Activated CD8-positive, alpha-beta T cell treated with anti-CD3 and anti-CD28 coated beads, Interleukin-2, amount 10 ng/mL, durations not matched to agents 7 days and 5 days (primary cell): ENCODE data around the gene SH3TC2. TPM values are rescaled to one million over a fixed set of nuclear protein-coding genes. Genes with fewer than 3 reads are reported as not detected.

Source experiments
- ATAC-seq: fragments of 150-1000 bp; cut with Tn5 transposase; one replicate; pipeline ENCODE4 v1.10.0; 2021; ENCODE audit warnings: moderate library complexity
- CTCF ChIA-PET: fragments of 350-600 bp; sonication (Branson Sonifier 250); formaldehyde crosslinking; loops from one replicate; lab custom pipeline; 2021; ENCODE audit warnings: antibody characterized with exemption; lab: Charles Lee
- POLR2A ChIA-PET: fragments of 350-600 bp; sonication (Branson Sonifier 250); formaldehyde crosslinking; loops from one replicate; lab custom pipeline; 2021; ENCODE audit warnings: antibody characterized with exemption; lab: Charles Lee
- DNase-seq: peaks from one replicate; pipeline ENCODE4 v3.0.0-alpha.2; 2020
- H3K27ac Mint-ChIP-seq: one replicate; pipeline ENCODE4 v1.8.0; 2021; ENCODE audit warnings: mild to moderate bottlenecking, mixed read lengths
- H3K27me3 Mint-ChIP-seq: one replicate; pipeline ENCODE4 v1.8.0; 2021; ENCODE audit warnings: low read depth, mixed read lengths
- H3K36me3 Mint-ChIP-seq: one replicate; pipeline ENCODE4 v1.8.0; 2021; ENCODE audit warnings: low read depth, mixed read lengths
- H3K4me1 Mint-ChIP-seq: one replicate; pipeline ENCODE4 v1.8.0; 2021; ENCODE audit warnings: low read depth, mixed read lengths
- H3K4me3 Mint-ChIP-seq: one replicate; pipeline ENCODE4 v1.8.0; 2021; ENCODE audit warnings: mild to moderate bottlenecking, mixed read lengths
- H3K9me3 Mint-ChIP-seq: one replicate; pipeline ENCODE4 v1.8.0; 2022; ENCODE audit warnings: mixed read lengths; ENCODE audit not compliant: insufficient read depth
- total RNA-seq, 2 experiments: library from RNA; stranded (reverse); gene quantifications; one replicate each; pipeline ENCODE4 v1.2.3, GENCODE V29; 2021

The SH3TC2 gene
- total RNA-seq, 2 experiments from 2014 or later = not detected

- no peaks in the 10 kb centered on the region for H3K36me3 Mint-ChIP-seq
- peaks cover 12% of the 10 kb centered on the region for H3K27me3 Mint-ChIP-seq
- ATAC-seq = no peak
- H3K9me3 Mint-ChIP-seq = no peaks in the 10 kb centered on the region
- ChIA-PET POLR2A (no interaction called here), CTCF (no interaction called here)
- no peak for DNase-seq
- H3K27ac Mint-ChIP-seq = no peak overlapping the region
- no peak overlapping the region for H3K4me3 Mint-ChIP-seq
- peaks cover 25% of the 10 kb centered on the region for H3K4me1 Mint-ChIP-seq
Observed at GRCh38 chr5:149040421-149040820, 22.4 kb downstream of the SH3TC2 start.

GRCh38 chr5:149039506-149039905 is 23.4 kb downstream of the SH3TC2 start:
- H3K36me3 Mint-ChIP-seq = no peaks in the 10 kb centered on the region
- ChIA-PET POLR2A (no interaction called here), CTCF (interaction anchor here (1.1 to 9.0 kb wide), 3 partner anchors 75 to 304 kb away, joined by 3 to 307 read pairs (median 3); no protein-coding TSS in a partner anchor)
- H3K27ac Mint-ChIP-seq = no peak overlapping the region
- ATAC-seq (no peak), DNase-seq (no peak)
- H3K27me3 Mint-ChIP-seq = peaks cover 12% of the 10 kb centered on the region
- H3K9me3 Mint-ChIP-seq = no peaks in the 10 kb centered on the region
- H3K4me3 Mint-ChIP-seq = no peak overlapping the region
- peaks cover 25% of the 10 kb centered on the region for H3K4me1 Mint-ChIP-seq

- H3K27me3 Mint-ChIP-seq = peaks cover 12% of the 10 kb centered on the region
- no peaks in the 10 kb centered on the region for H3K36me3 Mint-ChIP-seq
- DNase-seq (no peak), ATAC-seq (no peak)
- CTCF ChIA-PET = interaction anchor here (0.7 to 9.0 kb wide), 6 partner anchors 12 to 594 kb away, joined by 3 to 307 read pairs (median 3); no protein-coding TSS in a partner anchor
- H3K9me3 Mint-ChIP-seq = no peaks in the 10 kb centered on the region
- POLR2A ChIA-PET = no interaction called here
- H3K4me3 Mint-ChIP-seq = no peak overlapping the region
- H3K4me1 Mint-ChIP-seq = peaks cover 25% of the 10 kb centered on the region
- no peak overlapping the region for H3K27ac Mint-ChIP-seq
Observed at GRCh38 chr5:149038336-149039080, 24.4 kb downstream of the SH3TC2 start.

- Mint-ChIP-seq H3K27ac (no peak overlapping the region), H3K4me1 (peaks cover 25% of the 10 kb centered on the region), H3K9me3 (no peaks in the 10 kb centered on the region), H3K27me3 (peaks cover 9% of the 10 kb centered on the region), H3K4me3 (no peak overlapping the region), H3K36me3 (no peaks in the 10 kb centered on the region)
- POLR2A ChIA-PET = no interaction called here
- DNase-seq = no peak
- peak; percentile 26 for ATAC-seq
- CTCF ChIA-PET = interaction anchor here (1.0 to 9.0 kb wide), 3 partner anchors 12 to 302 kb away, joined by 3 to 307 read pairs (median 3); no protein-coding TSS in a partner anchor
Observed at GRCh38 chr5:149037817-149038216, 25.0 kb downstream of the SH3TC2 start.

- no peak overlapping the region for H3K4me3 Mint-ChIP-seq
- no peak for DNase-seq
- POLR2A ChIA-PET = no interaction called here
Observed at GRCh38 chr5:149036970-149037369, 25.9 kb downstream of the SH3TC2 start.

GRCh38 chr5:149036168-149036567 is 26.7 kb downstream of the SH3TC2 start:
- POLR2A ChIA-PET = no interaction called here

More at GRCh38 chr5:149036970-149037369, 25.9 kb downstream of the SH3TC2 start:
- H3K9me3 Mint-ChIP-seq = no peaks in the 10 kb centered on the region
- H3K4me1 Mint-ChIP-seq = peaks cover 25% of the 10 kb centered on the region
- CTCF ChIA-PET = interaction anchor here (0.6 to 9.0 kb wide), 12 partner anchors 10 to 956 kb away, joined by 3 to 307 read pairs (median 3); no protein-coding TSS in a partner anchor
- peaks cover 9% of the 10 kb centered on the region for H3K27me3 Mint-ChIP-seq
- no peak for ATAC-seq
- H3K27ac Mint-ChIP-seq = no peak overlapping the region
- no peaks in the 10 kb centered on the region for H3K36me3 Mint-ChIP-seq

GRCh38 chr5:149035372-149035790 is 27.5 kb downstream of the SH3TC2 start:
- Mint-ChIP-seq H3K27me3 (peaks cover 6% of the 10 kb centered on the region), H3K27ac (no peak overlapping the region), H3K4me3 (no peak overlapping the region), H3K4me1 (peaks cover 30% of the 10 kb centered on the region), H3K9me3 (no peaks in the 10 kb centered on the region), H3K36me3 (no peaks in the 10 kb centered on the region)
- ChIA-PET CTCF (interaction anchor here (0.6 to 9.0 kb wide), 40 partner anchors 8 to 626 kb away, joined by 3 to 307 read pairs (median 4); partner anchors contain the start of gene ADRB2), POLR2A (no interaction called here)
- ATAC-seq (peak; percentile 89), DNase-seq (peak; percentile 79)

More at GRCh38 chr5:149036168-149036567, 26.7 kb downstream of the SH3TC2 start:
- DNase-seq (no peak), ATAC-seq (no peak)
- Mint-ChIP-seq H3K36me3 (no peaks in the 10 kb centered on the region), H3K27ac (no peak overlapping the region), H3K4me3 (no peak overlapping the region), H3K4me1 (peaks cover 25% of the 10 kb centered on the region), H3K9me3 (no peaks in the 10 kb centered on the region), H3K27me3 (peaks cover 6% of the 10 kb centered on the region)
- CTCF ChIA-PET = interaction anchor here (0.9 to 9.0 kb wide), 19 partner anchors 9 to 956 kb away, joined by 3 to 307 read pairs (median 5); no protein-coding TSS in a partner anchor

- H3K36me3 Mint-ChIP-seq = no peaks in the 10 kb centered on the region
- CTCF ChIA-PET = interaction anchor here (0.9 to 9.0 kb wide), 6 partner anchors 73 to 300 kb away, joined by 3 to 307 read pairs (median 5); no protein-coding TSS in a partner anchor
- H3K27ac Mint-ChIP-seq = no peak overlapping the region
- H3K27me3 Mint-ChIP-seq = no peaks in the 10 kb centered on the region
- H3K4me3 Mint-ChIP-seq = no peak overlapping the region
- no peak for ATAC-seq
- no peaks in the 10 kb centered on the region for H3K9me3 Mint-ChIP-seq
- DNase-seq = no peak
- H3K4me1 Mint-ChIP-seq = peaks cover 8% of the 10 kb centered on the region
- POLR2A ChIA-PET = no interaction called here
Observed at GRCh38 chr5:149030838-149031397, 31.9 kb downstream of the SH3TC2 start.

- no peaks in the 10 kb centered on the region for H3K9me3 Mint-ChIP-seq
- no peaks in the 10 kb centered on the region for H3K36me3 Mint-ChIP-seq
- DNase-seq = no peak
Observed at GRCh38 chr5:149030392-149030791, 32.5 kb downstream of the SH3TC2 start.

GRCh38 chr5:149028984-149029383 is 33.9 kb downstream of the SH3TC2 start:
- H3K27ac Mint-ChIP-seq = no peak overlapping the region
- ATAC-seq (no peak), DNase-seq (no peak)
- ChIA-PET CTCF (interaction anchor here (1.9 to 2.5 kb wide), 2 partner anchors 287 to 298 kb away, joined by 6 to 7 read pairs; no protein-coding TSS in a partner anchor), POLR2A (no interaction called here)
- no peaks in the 10 kb centered on the region for H3K9me3 Mint-ChIP-seq
- peaks cover 6% of the 10 kb centered on the region for H3K4me1 Mint-ChIP-seq
- H3K4me3 Mint-ChIP-seq = no peak overlapping the region
- no peaks in the 10 kb centered on the region for H3K36me3 Mint-ChIP-seq
- H3K27me3 Mint-ChIP-seq = peaks cover 2% of the 10 kb centered on the region

More at GRCh38 chr5:149030392-149030791, 32.5 kb downstream of the SH3TC2 start:
- no peak for ATAC-seq
- no peak overlapping the region for H3K4me3 Mint-ChIP-seq
- H3K27ac Mint-ChIP-seq = no peak overlapping the region
- POLR2A ChIA-PET = no interaction called here
- H3K4me1 Mint-ChIP-seq = peaks cover 6% of the 10 kb centered on the region
- no peaks in the 10 kb centered on the region for H3K27me3 Mint-ChIP-seq
- CTCF ChIA-PET = interaction anchor here (0.7 to 2.5 kb wide), 5 partner anchors 73 to 299 kb away, joined by 3 to 7 read pairs (median 4); no protein-coding TSS in a partner anchor

GRCh38 chr5:149028161-149028560 is 34.7 kb downstream of the SH3TC2 start:
- POLR2A ChIA-PET = no interaction called here
- Mint-ChIP-seq H3K36me3 (no peaks in the 10 kb centered on the region), H3K27ac (no peak overlapping the region), H3K27me3 (peaks cover 4% of the 10 kb centered on the region), H3K4me3 (no peak overlapping the region), H3K9me3 (no peaks in the 10 kb centered on the region), H3K4me1 (peaks cover 6% of the 10 kb centered on the region)
- CTCF ChIA-PET = interaction anchor here (2.8 kb wide), 1 partner anchor 8 kb away, joined by 10 read pairs; no protein-coding TSS in a partner anchor
- no peak for DNase-seq
- no peak for ATAC-seq
